Fibroblast of lung (primary cell): ENCODE results near the gene CTU1. TPM values are rescaled to one million over a fixed set of nuclear protein-coding genes. Genes with fewer than 3 reads are reported as not detected.

ENCODE experiments used
- DNase-seq, 2 donors: peaks; one replicate each; pipeline versions ENCODE4 v3.0.0 to v3.0.0-alpha.2; 2010; ENCODE audit warnings: low read depth in 2 of 2
- H2AFZ ChIP-seq: 2 replicates; pipeline ENCODE4 v1.5.1; 2012; ENCODE audit warnings: low read length, control low read depth, inconsistent platforms
- H3K27ac ChIP-seq: 2 replicates; pipeline ENCODE4 v1.5.1; 2011; ENCODE audit warnings: low read length, control low read depth; ENCODE audit not compliant: insufficient read depth
- H3K27me3 ChIP-seq: 2 replicates; pipeline ENCODE4 v1.5.1; 2011; ENCODE audit warnings: mild to moderate bottlenecking, low read length; ENCODE audit not compliant: control insufficient read depth, insufficient read depth
- H3K36me3 ChIP-seq: 2 replicates; pipeline ENCODE4 v1.5.1; 2011; ENCODE audit warnings: low read length; ENCODE audit not compliant: control insufficient read depth, insufficient read depth
- H3K4me1 ChIP-seq: 2 replicates; pipeline ENCODE4 v1.5.1; 2011; ENCODE audit warnings: low read length; ENCODE audit not compliant: control insufficient read depth, insufficient read depth; ENCODE audit errors: extremely low read depth
- H3K4me2 ChIP-seq: 2 replicates; pipeline ENCODE4 v1.5.1; 2011; ENCODE audit warnings: low read length, control low read depth; ENCODE audit not compliant: insufficient read depth; ENCODE audit errors: extremely low read depth
- H3K4me3 ChIP-seq, 4 experiments: fragments of 200-600 bp in 1 of 4; sonication (generic) in 1 of 4; replicated peaks in 1 of 4; 2 replicates each; pipeline ENCODE4 v1.5.1; 2011 to 2016; ENCODE audit warnings: low read length in 4 of 4, low read depth in 3 of 4, mild to moderate bottlenecking in 3 of 4, control low read depth in 2 of 4, inconsistent platforms in 1 of 4, mixed read lengths in 1 of 4; ENCODE audit not compliant: insufficient read depth in 1 of 4; ENCODE audit errors: control extremely low read depth in 1 of 4
- H3K79me2 ChIP-seq: 2 replicates; pipeline ENCODE4 v1.5.1; 2012; ENCODE audit warnings: mild to moderate bottlenecking, low read length, inconsistent platforms; ENCODE audit not compliant: control insufficient read depth, insufficient read depth
- H3K9ac ChIP-seq: 2 replicates; pipeline ENCODE4 v1.5.1; 2011; ENCODE audit warnings: mild to moderate bottlenecking, low read length, control low read depth; ENCODE audit not compliant: insufficient read depth
- H3K9me3 ChIP-seq: 2 replicates; pipeline ENCODE4 v1.5.1; 2012; ENCODE audit warnings: low read depth, low read length; ENCODE audit not compliant: control insufficient read depth, insufficient read depth
- H4K20me1 ChIP-seq: 2 replicates; pipeline ENCODE4 v1.5.1; 2011; ENCODE audit warnings: low read length; ENCODE audit not compliant: control insufficient read depth, insufficient read depth; ENCODE audit errors: extremely low read depth
- CTCF ChIP-seq, 2 donors: IDR thresholded peaks in 1 of 2; conservative IDR thresholded peaks in 1 of 2; 1 replicate in 1 of 2; 2 replicates in 1 of 2; pipeline ENCODE4 v1.5.1; 2011 to 2012; ENCODE audit warnings: low read length in 2 of 2, control low read depth in 1 of 2, inconsistent platforms in 1 of 2, low read depth in 1 of 2, mild to moderate bottlenecking in 1 of 2
- EZH2 ChIP-seq: IDR thresholded peaks from 2 replicates; pipeline ENCODE4 v1.5.1; 2012; ENCODE audit warnings: low read length, control low read depth, mild to moderate bottlenecking; ENCODE audit errors: missing control alignments
- polyA plus RNA-seq, 2 donors: library from polyadenylated mRNA; depleted of rRNA in 1 of 2; stranded (reverse) in 1 of 2; unstranded in 1 of 2; fragments of >200 nt; gene quantifications; 2 replicates each; pipeline ENCODE4 v1.2.1, GENCODE V29; 2011 to 2012; ENCODE audit warnings: missing spikeins in 1 of 2
- total RNA-seq: library from RNA; depleted of rRNA; stranded (reverse); fragments of >200 nt; gene quantifications from 2 replicates; pipeline ENCODE4 v1.2.1, GENCODE V29; 2014

The CTU1 gene
- total and polyA plus RNA-seq, 2 donors (not counting 1 experiment from before 2014, with no cell fraction given): 1.2 to 8.1 TPM

GRCh38 chr19:51129716-51130115, 21.5 kb upstream of the CTU1 start:
- H3K79me2 ChIP-seq: no peaks in the 10 kb centered on the region
- H3K4me2 ChIP-seq: no peak overlapping the region
- H3K27me3 ChIP-seq: no peaks in the 10 kb centered on the region
- H4K20me1 ChIP-seq: no peaks in the 10 kb centered on the region
- no peak overlapping the region for H3K4me3 ChIP-seq
- H3K9ac ChIP-seq: no peak overlapping the region
- H3K27ac ChIP-seq: no peak overlapping the region
- no peaks in the 10 kb centered on the region for H3K4me1 ChIP-seq
- H3K36me3 ChIP-seq: no peaks in the 10 kb centered on the region
- H2AFZ ChIP-seq: no peak overlapping the region
- no peaks in the 10 kb centered on the region for H3K9me3 ChIP-seq
- DNase-seq: no peak
- TF ChIP-seq EZH2 (no peak), CTCF (conservative IDR thresholded peaks at IDR 0.05 in 1 of 2, IDR thresholded peaks at IDR 0.05 in 1 of 2; ENCODE audit: low read depth in 1 of 2, low read length in 2 of 2) (no peak)

- H4K20me1 ChIP-seq: no peaks in the 10 kb centered on the region
- H3K4me2 ChIP-seq: no peak overlapping the region
- H3K27me3 ChIP-seq: no peaks in the 10 kb centered on the region
- H3K36me3 ChIP-seq: no peaks in the 10 kb centered on the region
- no peaks in the 10 kb centered on the region for H3K4me1 ChIP-seq
- no peaks in the 10 kb centered on the region for H3K79me2 ChIP-seq
- no peak overlapping the region for H3K9ac ChIP-seq
- no peak overlapping the region for H2AFZ ChIP-seq
- H3K9me3 ChIP-seq: no peaks in the 10 kb centered on the region
- no peak overlapping the region for H3K27ac ChIP-seq
- H3K4me3 ChIP-seq: no peak overlapping the region
- TF ChIP-seq CTCF (conservative IDR thresholded peaks at IDR 0.05 in 1 of 2, IDR thresholded peaks at IDR 0.05 in 1 of 2; ENCODE audit: low read depth in 1 of 2, low read length in 2 of 2): no peak
- no peak for TF ChIP-seq EZH2
- DNase-seq: no peak
Observed at GRCh38 chr19:51128227-51128626, 20.0 kb upstream of the CTU1 start.

- H3K79me2 ChIP-seq: no peaks in the 10 kb centered on the region
- no peaks in the 10 kb centered on the region for H3K9me3 ChIP-seq
- H3K4me1 ChIP-seq: no peaks in the 10 kb centered on the region
- no peak overlapping the region for H3K9ac ChIP-seq
- no peak overlapping the region for H3K4me2 ChIP-seq
- H4K20me1 ChIP-seq: no peaks in the 10 kb centered on the region
- no peak overlapping the region for H3K27ac ChIP-seq
- no peak overlapping the region for H2AFZ ChIP-seq
- no peaks in the 10 kb centered on the region for H3K27me3 ChIP-seq
- peak in 1 of 2 donors; percentile 10 for DNase-seq
- no peak overlapping the region for H3K4me3 ChIP-seq
- H3K36me3 ChIP-seq: no peaks in the 10 kb centered on the region
- TF ChIP-seq CTCF (conservative IDR thresholded peaks at IDR 0.05 in 1 of 2, IDR thresholded peaks at IDR 0.05 in 1 of 2; ENCODE audit: low read depth in 1 of 2, low read length in 2 of 2) (no peak), EZH2 (no peak)
Observed at GRCh38 chr19:51127755-51128154, 19.5 kb upstream of the CTU1 start.
